HG02798 (cell line): ENCODE measurements around the gene POR.
"Not testable (repeated sequence)": the region's sequence is repeated elsewhere in the genome, so short reads cannot be mapped to it uniquely, and the experiment has no call there.

ENCODE experiments used
- ATAC-seq: cut with Tn5 transposase; IDR thresholded peaks from one replicate; pipeline ENCODE4 v1.9.1; 2021; ENCODE audit warnings: mild to moderate bottlenecking; ENCODE audit not compliant: unreplicated experiment, poor library complexity

The POR gene

GRCh38 chr7:75987026-75987804 lies 72.3 kb downstream of the POR start:
- ATAC-seq = no peak

- ATAC-seq = no peak
Measured at GRCh38 chr7:75987805-75988567, 73.0 kb downstream of the POR start.

- no peak for ATAC-seq
Measured at GRCh38 chr7:75988568-75989499, 73.9 kb downstream of the POR start.

- no peak for ATAC-seq
Measured at GRCh38 chr7:75989500-75990388, 74.8 kb downstream of the POR start.

- no peak for ATAC-seq
Measured at GRCh38 chr7:75991531-75992082, 76.7 kb downstream of the POR start.

GRCh38 chr7:75992083-75992755 lies 77.3 kb downstream of the POR start:
- ATAC-seq = no peak

- ATAC-seq = peak; percentile 9
Measured at GRCh38 chr7:75993689-75994387, 78.9 kb downstream of the POR start.

- ATAC-seq = peak; percentile 99
Measured at GRCh38 chr7:75994388-75995051, 79.6 kb downstream of the POR start, which contains the start of gene TMEM120A. TSS of gene TMEM120A (minus strand) at chr7:75994595. CDS start at chr7:75994570, 25 bp downstream.

- ATAC-seq = no peak
Measured at GRCh38 chr7:75995052-75995471, 80.1 kb downstream of the POR start.

- no peak for ATAC-seq
Measured at GRCh38 chr7:75995996-75996395, 81.0 kb downstream of the POR start.

GRCh38 chr7:75996476-75996875 lies 81.5 kb downstream of the POR start:
- ATAC-seq = no peak

GRCh38 chr7:75998038-75998437 lies 83.1 kb downstream of the POR start:
- no peak for ATAC-seq

- ATAC-seq = no peak
Measured at GRCh38 chr7:76000566-76000965, 85.6 kb downstream of the POR start.

GRCh38 chr7:76002139-76002538 lies 87.2 kb downstream of the POR start:
- ATAC-seq = no peak

- ATAC-seq = no peak
Measured at GRCh38 chr7:76002822-76003221, 87.9 kb downstream of the POR start.

- ATAC-seq = no peak
Measured at GRCh38 chr7:76003351-76003750, 88.4 kb downstream of the POR start.

GRCh38 chr7:76005004-76005403 lies 90.0 kb downstream of the POR start:
- ATAC-seq = not testable (repeated sequence)
